CMK (cell line): ENCODE data around the gene PCDH15.

Experiments
- DNase-seq: peaks from one replicate; pipeline ENCODE4 v3.0.0-alpha.2; 2010; ENCODE audit warnings: low read depth

Gene PCDH15

DNA sequence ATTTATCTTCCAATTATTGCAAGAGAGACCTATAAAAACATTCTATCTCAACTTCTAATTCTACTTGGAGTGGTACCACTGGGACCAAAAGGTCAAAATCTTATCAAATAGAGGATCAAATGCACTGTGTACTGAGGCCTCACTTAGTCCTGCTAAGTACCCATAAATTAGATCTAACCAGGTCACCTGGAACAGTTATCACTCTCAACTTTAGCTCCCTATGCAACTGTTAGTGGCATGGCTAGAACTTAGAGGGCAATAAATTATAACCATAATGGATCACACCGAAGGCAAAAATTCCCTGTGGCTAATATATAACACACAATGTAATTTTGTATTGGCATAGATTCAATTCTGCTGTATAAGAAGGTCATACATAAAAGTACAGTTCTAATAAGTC lies 428.9 kb downstream of the PCDH15 start:
- no peak for DNase-seq

DNA sequence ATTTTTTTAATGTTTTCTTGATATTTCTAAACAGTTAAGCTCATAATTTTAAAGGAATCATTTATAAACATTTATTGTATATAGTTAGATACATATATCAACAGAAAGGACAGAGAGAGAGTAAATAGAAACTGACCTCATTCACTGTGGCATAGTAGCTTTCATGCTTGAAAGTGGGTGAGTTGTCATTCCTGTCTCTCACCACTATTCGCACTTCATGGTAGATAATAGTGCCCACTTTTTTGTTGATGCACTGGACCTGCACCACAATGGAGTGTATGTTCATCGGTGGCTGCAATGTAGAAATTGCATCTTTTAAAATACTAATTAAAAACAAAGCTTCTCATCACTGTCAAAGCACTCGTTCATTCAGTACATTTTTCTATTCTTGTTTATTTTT lies 432.0 kb downstream of the PCDH15 start:
- no peak for DNase-seq

DNA sequence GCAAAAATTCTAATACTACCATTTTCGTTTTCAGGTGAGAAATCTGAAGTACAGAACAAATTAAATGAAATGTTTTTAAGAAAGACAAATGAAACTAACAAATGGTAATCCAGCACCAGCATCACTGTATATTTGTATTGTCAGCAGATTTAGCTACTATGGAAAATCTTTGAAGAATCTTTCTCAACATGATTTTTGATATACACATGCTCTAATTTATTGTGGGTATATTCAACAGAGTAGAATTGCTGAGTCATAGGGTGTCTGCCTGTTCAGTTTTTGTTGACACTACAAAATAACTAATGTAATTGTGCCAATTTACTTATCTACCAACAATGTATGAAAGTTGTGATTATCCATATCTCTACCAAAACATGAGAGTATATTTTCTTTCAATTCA lies 437.6 kb downstream of the PCDH15 start:
- DNase-seq, result no peak

DNA sequence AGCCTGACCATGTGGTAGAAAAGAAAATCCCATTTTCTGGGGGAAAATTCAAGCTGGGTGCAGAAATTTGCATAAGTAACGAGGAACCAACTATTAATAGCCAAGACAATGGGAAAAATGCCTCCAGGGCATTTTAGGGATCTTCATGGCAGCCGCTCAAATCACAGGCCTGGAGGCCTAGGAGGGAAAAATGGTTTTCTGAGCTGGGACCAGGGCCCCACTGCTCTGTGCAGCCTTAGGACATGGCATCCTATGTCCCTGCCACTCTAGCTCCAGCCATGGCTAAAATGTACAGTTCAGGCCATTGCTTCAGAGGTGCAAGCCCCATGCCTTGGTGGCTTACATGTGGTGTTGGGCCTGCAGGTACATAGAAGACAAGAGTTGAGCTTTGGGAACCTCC lies 459.0 kb downstream of the PCDH15 start:
- DNase-seq, result no peak

DNA sequence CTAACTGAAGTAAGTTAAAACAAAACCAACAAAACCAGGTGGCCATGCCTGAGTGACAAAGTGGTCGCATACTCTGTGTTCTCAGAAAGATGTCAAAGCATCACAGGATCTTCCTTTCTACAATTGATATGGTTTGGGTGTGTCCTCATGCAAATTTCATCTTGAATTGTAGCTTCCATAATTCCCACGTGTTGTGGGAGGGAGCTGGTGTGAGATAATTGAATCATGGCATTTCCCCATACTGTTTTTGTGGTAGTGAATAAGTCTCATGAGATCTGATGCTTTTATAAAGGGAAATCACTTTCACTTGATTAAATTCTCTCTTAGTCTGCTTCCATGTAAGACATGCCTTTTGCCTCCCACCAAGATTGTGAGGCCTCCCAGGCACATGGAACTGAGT lies 465.7 kb downstream of the PCDH15 start:
- DNase-seq, result no peak

DNA sequence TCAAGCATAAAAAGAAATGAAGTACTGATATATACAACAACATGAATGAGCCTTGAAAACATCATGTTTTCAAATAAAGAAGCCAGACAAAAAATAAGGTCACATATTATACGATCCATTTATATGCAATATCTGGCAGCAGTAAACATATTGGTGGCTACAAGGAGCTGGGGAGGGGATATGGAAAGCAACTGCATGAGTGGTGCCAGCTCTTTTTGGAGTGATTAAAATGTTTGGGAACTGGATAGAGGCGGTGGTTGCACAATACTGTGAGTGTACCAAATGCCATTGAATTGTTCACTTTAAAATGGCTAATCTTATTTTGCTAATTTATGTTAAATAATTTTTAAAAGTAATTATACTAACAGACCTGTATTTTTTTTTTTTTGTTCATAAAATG lies 481.7 kb downstream of the PCDH15 start:
- no peak for DNase-seq

DNA sequence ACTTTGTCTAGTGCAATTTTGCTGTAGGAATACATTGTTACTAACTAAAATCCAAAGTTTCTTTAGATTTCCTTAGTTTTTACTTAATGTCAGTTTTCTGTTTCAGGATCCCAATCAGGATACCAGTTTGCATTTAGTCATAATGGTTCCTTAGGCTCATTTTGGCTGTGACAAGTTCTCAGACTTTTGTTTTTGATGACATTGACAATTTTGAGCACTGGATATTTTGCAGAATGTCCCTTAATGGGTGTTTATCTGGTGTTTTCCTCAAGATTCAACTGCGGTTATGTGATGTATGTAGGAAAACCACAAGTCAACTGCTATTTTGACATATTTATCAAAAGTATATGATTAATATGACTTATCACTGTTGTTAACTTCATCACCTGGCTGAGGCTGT lies 482.6 kb downstream of the PCDH15 start:
- no peak for DNase-seq

DNA sequence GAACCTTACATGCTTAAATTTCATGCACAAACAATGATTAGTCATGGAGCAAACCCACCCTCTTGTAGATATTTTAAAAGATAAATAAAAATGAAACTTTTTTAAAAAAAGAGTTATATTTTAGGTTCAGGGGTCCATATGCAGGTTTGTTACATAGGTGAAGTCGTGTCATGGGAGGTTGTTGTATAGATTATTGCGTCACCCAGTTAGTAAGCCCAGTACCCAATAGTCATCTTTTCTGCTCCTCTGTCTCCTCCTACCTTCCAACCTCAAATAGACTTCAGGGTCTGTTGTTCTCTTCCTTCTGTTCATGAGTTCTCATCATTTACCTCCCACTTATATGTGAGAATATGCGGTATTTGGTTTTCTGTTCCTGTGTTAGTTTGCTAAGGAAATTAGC lies 486.6 kb downstream of the PCDH15 start:
- no peak for DNase-seq

DNA sequence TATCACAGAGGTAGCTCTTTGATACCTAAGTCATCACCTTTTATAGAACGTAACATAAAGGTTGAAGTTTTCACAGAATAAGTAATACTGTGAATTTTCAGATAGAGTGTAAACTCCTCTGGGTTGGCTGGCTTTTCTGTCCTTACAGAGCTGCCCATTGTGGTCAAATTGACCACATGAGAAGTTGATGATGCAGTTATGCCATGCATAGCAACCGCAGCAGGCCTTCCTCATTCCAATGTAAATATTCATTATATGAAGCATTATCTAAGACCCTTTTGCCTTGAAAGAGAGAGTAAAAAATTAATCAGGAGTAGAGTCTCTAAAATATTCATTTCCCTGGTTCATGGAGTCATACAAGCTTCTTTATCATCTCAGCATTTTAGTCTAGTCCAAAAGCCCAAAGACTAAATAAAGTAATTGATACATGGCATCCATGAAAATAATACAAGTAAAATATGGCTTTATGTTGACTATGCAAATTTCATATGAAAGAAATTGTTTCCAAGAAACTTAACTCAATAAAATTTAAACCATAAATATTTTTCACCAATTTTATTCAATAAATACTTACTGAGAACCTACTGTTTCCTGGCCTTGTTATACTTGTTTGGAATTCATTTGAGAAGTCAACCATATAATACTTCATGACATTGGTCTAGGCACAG lies 516.4 kb downstream of the PCDH15 start:
- DNase-seq, result no peak

DNA sequence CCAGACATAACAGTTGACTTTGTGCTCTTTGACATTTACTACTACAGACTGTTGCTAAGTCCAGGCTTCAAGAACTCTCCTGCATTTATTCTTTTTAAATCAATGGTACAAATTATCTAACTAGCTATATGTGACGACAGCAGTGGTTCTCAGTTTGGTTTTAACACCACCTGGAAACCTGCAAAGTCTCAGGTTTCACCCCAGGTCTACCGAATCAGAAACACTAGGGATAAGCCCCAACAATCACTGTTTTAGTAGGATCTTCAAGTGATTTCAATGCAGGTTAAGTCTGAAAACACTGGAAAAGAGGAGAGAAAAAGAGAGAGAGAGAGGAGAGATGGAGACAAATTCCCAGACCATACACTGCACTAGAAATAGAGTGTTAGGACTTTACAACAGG lies 519.0 kb downstream of the PCDH15 start:
- no peak for DNase-seq

DNA sequence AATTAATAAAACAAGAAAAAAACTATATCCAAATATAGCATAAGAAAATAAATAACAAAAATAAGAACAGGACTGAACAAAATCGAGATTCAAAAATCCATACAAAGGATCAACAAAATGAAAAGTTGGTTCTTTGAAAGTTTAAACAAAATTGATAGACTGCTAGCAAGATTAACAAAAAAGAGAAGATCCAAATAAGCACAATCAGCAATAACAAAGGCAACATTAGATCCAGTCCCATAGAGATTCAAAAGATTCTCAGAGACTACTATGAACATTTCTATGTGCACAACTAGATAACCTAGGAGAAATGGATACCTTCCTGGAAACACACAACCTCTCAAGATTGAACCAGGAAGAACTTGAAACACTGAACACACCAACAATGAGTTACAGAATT lies 534.6 kb downstream of the PCDH15 start:
- no peak for DNase-seq

DNA sequence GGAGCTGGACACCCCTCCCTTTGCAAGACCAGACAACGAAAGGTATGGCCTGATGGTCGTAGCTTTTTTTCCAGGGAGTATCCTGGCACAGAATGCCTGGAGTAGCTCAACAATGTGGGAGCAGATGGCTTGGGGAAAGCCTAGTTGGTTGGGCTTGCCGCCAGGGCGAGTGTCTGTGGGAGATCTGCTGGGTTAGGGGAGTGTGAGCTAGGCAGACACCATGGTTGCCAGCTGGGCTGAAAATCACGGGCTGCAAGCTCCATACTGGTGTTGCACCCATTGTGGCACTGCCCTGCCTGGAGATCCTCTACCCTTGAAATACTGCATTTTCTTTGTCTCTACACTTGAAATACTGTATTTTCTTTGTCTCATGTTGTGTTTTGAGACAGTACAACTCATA lies 538.3 kb downstream of the PCDH15 start:
- DNase-seq, result no peak

DNA sequence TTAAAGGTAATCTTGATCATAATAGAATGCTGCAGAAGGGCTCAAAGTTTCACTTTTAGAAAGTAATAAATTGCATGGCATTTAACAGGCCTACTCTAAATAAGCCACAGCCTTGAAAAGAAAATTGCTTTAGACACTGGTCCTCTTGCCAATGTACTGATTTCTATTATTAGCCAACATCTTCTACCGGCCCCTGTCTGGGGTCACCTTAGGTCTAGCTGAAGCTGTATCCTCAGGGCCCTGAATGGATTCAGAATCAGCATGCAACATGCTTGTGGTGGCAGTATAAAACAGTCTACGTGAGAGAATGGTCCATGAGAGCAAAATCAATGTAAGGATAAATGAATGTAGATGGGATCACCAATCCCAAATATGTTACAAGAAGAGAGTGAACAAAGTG lies 541.9 kb downstream of the PCDH15 start:
- DNase-seq, result no peak

DNA sequence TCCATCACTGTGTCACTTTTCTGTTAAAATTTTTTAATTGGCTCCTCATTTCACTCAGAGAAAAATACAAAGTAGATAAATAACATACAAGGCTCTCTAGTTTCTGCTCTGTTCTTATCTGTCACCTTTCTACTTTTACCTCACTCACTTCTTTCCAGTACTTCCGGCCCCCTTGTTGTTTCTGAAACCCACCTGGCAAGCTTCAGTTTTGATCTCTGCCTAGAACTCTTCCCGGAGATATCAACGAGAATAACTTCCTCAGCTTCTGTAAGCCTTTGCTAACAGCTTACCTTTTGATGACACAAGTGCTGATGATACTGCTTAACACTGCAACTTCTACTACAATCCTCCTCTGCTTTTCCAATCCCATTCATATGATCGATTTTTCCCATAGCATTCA lies 566.2 kb downstream of the PCDH15 start:
- DNase-seq, result no peak

DNA sequence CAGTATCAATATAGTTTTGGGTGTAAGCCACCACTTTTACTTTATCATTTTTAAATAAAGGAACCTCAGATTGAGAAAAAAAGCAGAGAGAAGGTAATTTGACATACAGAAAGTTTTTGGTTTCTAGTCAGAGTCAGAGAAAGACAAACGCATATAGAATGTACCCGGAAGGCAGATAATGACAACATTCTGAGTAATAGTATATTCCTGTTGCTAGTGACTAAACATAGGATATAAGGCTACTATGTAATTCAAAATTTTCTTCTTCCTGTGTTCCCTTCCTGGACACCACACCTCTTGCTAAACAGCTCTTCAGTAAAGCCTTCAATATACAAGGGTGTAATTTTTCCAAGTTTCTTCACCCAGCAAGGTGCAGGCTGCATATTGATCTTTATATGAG lies 597.6 kb downstream of the PCDH15 start:
- no peak for DNase-seq

DNA sequence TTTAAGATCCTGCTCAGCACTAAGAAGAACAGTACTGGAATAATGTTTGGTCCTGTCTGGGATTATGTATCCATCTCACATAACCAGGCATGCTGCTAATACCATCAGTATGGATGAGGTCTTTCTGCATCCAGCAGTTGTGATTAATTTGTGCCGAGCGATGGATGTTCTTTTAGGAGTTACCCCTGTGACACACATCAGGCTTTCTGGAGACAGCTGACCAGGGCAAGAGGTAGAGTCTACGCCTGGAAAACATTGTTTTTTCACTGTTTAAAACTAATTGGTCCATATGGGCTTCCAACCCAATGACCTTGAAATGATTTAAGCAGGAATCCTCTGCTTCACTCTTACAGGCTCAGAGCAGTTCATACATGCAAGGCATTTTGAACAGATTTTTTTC lies 603.0 kb downstream of the PCDH15 start:
- DNase-seq, result no peak

DNA sequence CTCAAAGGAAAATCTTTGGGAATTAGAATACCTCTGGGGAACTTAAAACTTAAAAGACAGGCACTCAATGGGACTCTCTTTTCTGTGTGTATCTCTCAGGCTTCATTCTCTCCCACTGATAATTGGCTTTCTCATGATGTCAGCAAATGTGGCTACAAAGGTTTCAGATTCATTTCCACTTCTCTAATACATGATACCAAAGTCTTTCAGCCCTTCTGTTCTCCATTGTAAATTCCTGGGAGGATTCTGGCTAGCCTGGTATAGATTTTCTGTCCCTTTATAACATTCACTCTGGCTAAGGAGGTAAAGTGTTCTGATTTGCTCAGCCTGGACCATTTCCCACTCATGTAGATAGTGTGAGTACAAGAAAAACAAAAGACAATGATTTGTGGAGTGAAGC lies 606.2 kb downstream of the PCDH15 start:
- no peak for DNase-seq

DNA sequence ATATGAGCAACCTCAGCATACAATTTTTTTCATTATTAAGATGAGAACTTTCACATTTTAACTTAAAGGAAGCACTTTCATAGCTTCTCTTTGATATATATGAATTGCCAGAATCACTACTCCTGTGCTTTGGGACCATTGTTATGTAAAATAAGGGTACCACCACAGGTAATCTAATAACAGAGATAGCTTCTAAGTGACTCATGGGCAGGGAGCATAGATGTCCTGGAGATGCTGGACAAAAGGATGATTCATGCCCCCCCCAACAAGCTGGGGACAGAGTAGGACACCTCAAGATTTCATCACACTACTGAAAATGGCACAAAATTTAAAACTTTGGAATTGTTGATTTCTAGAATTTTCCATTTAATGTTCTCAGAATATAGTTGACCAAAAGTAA lies 641.1 kb downstream of the PCDH15 start:
- no peak for DNase-seq

DNA sequence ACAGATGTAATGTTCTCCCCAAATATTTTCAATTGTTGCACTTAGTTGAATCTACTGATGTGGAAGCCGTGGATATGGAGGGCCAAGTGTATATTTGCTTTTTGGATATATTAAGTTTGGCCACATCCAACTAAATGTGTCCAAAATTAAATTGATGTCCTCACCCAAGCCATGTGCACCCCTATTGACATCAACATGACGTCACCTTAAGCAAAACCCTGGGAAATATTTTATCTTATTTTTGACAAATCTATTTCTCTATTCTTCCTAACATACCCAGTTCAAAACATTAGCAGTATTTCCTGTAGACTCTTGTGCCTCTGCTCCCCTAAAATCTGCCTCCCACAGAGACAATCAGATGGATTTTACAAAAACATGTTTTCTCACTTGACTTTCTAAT lies 652.5 kb downstream of the PCDH15 start:
- DNase-seq, result no peak

DNA sequence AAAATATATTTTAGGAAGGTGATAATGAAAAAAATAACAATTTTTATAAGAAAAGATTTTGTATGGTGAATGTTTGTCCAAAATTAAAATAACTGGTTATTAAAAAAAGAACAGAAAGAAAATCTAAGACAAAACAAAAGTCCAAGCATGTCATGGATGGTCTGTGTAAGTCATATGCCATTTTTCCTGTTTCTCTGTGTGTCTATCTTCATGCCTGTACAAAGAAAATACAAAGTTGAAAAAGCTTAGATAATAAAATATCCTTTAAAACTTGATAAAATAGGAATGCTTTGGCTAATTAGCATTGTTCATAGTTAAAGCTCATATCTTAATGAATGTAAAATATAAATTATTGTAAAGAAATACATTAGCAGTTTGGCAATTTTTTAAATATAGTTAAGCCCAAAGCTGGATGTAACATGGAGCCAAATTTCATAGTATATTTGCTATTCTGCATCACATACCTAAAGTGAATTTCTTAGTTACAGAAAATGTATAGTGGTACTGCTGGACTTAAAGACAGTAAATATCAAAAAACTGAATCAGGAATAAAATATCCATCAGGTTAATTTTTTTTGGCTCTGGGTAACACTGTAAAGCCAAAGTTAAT lies 661.1 kb downstream of the PCDH15 start:
- no peak for DNase-seq

DNA sequence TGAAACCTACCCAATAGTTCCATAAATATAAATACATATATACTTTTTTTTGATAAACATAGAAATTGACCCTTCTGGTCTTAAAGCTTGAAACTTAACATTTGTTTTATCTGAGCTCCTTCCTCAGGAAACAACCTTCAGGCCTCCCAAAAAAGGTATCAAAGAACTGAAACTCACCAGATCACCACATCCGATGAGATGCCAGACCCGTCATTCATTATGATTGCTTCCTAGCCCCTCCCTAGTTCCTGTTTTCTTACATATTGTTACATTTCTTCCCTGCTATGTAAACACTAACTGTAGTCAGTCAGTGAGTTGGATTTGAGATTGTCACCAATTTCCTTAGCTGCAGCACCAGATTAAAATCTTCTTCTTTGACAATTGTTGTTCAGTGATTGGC lies 663.6 kb downstream of the PCDH15 start:
- DNase-seq, result no peak

DNA sequence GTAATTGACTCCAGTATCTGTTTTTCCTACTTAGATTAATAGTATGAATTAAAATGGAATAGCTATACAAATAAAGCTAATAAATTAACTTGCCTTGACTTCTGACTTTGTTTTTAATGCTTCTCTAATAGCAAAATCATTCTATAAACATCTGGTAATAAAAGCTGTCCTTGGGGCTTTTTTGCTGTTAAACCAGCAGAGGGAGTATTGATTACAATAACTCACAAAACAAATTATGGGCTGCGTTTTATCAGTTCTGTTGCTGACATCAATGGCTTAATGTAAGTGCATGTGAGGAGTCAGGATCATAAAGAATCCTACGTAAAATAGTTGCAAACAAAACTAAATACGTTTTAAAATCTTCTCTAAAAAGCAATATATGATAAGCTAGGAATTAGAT lies 667.8 kb downstream of the PCDH15 start:
- DNase-seq, result no peak

DNA sequence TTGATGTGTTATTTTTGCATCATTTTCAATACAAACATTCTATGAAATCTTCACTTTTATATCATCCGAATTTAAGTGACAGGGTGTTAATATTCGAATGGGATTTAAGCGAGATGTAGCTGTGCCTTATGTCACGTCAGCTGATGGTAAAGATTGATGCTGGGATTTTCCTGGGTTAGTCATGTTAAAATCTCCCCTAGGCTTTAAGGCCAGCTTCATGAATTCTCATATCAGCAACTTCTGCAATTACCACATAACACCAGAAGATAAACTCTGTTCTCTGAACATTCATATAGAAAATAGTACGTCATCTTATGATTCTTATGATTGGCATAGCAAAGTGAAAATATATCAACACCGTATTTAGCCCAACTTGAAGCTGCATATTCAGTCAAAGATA lies 669.2 kb downstream of the PCDH15 start:
- no peak for DNase-seq

DNA sequence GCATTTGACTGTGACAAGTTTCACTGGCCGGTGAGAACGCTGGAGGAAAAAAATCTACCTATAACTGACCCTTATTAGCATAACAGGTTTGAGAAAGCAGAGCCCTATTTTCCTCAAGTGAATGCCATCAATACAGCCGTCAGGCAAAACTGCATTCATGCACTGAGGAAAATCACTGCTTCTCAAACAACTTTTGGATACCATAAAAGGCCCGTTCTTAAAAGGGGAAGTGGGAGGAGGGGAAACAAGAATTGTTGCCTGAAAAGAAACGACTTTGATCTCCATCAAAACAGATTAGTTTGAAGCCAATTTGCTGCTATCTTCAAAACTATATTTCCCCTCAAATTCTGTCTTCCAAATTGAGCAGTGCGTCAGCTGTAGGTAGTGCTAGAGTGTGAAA lies 670.6 kb downstream of the PCDH15 start:
- DNase-seq, result no peak
